Effector CD8-positive, alpha-beta T cell (primary cell): ENCODE results near the gene BTNL8.

Source experiments
- DNase-seq: peaks from one replicate; lab custom pipeline; 2025; lab: John Stamatoyannopoulos, UW

BTNL8 gene

GRCh38 chr5:180969406-180969805 is 70.4 kb downstream of the BTNL8 start:
- DNase-seq = no peak

- no peak for DNase-seq
Measured at GRCh38 chr5:180970336-180970735, 71.4 kb downstream of the BTNL8 start.

GRCh38 chr5:180970875-180971274 is 71.9 kb downstream of the BTNL8 start:
- no peak for DNase-seq

GRCh38 chr5:180974612-180975315 is 75.8 kb downstream of the BTNL8 start:
- DNase-seq = no peak

- no peak for DNase-seq
Measured at GRCh38 chr5:180975338-180975737, 76.4 kb downstream of the BTNL8 start.

GRCh38 chr5:180976518-180976917 is 77.6 kb downstream of the BTNL8 start:
- DNase-seq = no peak

- no peak for DNase-seq
Measured at GRCh38 chr5:180977852-180978251, 78.9 kb downstream of the BTNL8 start.

- no peak for DNase-seq
Measured at GRCh38 chr5:180982008-180982741, 83.2 kb downstream of the BTNL8 start.

GRCh38 chr5:180988016-180988415 is 89.1 kb downstream of the BTNL8 start:
- DNase-seq = no peak

- DNase-seq = no peak
Measured at GRCh38 chr5:180988592-180988991, 89.6 kb downstream of the BTNL8 start, which contains the start of gene BTNL3. Gene BTNL3 (plus strand): TSS chr5:180988846. CDS start chr5:180989029, 183 bp downstream.

GRCh38 chr5:180990086-180990881 is 91.3 kb downstream of the BTNL8 start:
- DNase-seq = no peak

GRCh38 chr5:180990882-180991242 is 91.9 kb downstream of the BTNL8 start:
- no peak for DNase-seq
